Cardiac fibroblast (primary cell): Measurements from ENCODE around the gene ALPL.

ENCODE experiments used
- DNase-seq, 2 donors: peaks; one replicate each; pipeline versions ENCODE4 v3.0.0 to v3.0.0-alpha.2; 2010; ENCODE audit warnings: low read depth in 2 of 2
- H3K4me3 ChIP-seq, 2 donors: replicated peaks in 1 of 2; 1 replicate in 1 of 2; 2 replicates in 1 of 2; pipeline ENCODE4 v1.5.1; 2011; ENCODE audit warnings: low read depth in 2 of 2, low read length in 2 of 2, mild to moderate bottlenecking in 2 of 2, moderate library complexity in 1 of 2
- CTCF ChIP-seq: IDR thresholded peaks from one replicate; pipeline ENCODE4 v1.5.1; 2011; ENCODE audit warnings: low read depth, mild to moderate bottlenecking, low read length, inconsistent platforms

ALPL gene

GRCh38 chr1:21575351-21575942, 66.2 kb downstream of the ALPL start:
- no peak for DNase-seq
- no peak for TF ChIP-seq CTCF
- no peak overlapping the region for H3K4me3 ChIP-seq

- TF ChIP-seq CTCF: no peak
- no peak for DNase-seq
- H3K4me3 ChIP-seq: no peak overlapping the region
Observed at GRCh38 chr1:21576031-21576797, 67.0 kb downstream of the ALPL start.

GRCh38 chr1:21576798-21577187, 67.6 kb downstream of the ALPL start:
- no peak for TF ChIP-seq CTCF
- no peak for DNase-seq
- no peak overlapping the region for H3K4me3 ChIP-seq

- no peak for DNase-seq
- H3K4me3 ChIP-seq: no peak overlapping the region
- TF ChIP-seq CTCF: no peak
Observed at GRCh38 chr1:21577324-21577723, 68.1 kb downstream of the ALPL start.

GRCh38 chr1:21577933-21578332, 68.7 kb downstream of the ALPL start:
- no peak overlapping the region for H3K4me3 ChIP-seq
- no peak for TF ChIP-seq CTCF
- no peak for DNase-seq

- TF ChIP-seq CTCF: no peak
- no peak overlapping the region for H3K4me3 ChIP-seq
- DNase-seq: peak in 1 of 2 donors; percentile 40
Observed at GRCh38 chr1:21579791-21580190, 70.6 kb downstream of the ALPL start.
